Measurements from ENCODE around the gene AHNAK.

- TF ChIP-seq CTCF (IDR thresholded peaks at IDR 0.05) (no peak), POLR2A (IDR thresholded peaks at IDR 0.05) (no peak)
Observed at GRCh38 chr11:62457478-62457877, 89.1 kb downstream of the AHNAK start.

Data from Peyer's patch (tissue), 4 donors.